GM23248 (cell line): ENCODE measurements around the gene RPL37. TPM values are rescaled to one million over a fixed set of nuclear protein-coding genes. Genes with fewer than 3 reads are reported as not detected.

Experiments
- DNase-seq: peaks from one replicate; pipeline ENCODE4 v3.0.0-alpha.2; 2015
- H2AFZ ChIP-seq: fragments of 200-600 bp; sonication (generic); 2 replicates; pipeline ENCODE4 v1.6.1; 2016; ENCODE audit warnings: antibody characterized with exemption
- H3F3A ChIP-seq: fragments of 200-600 bp; sonication (generic); 2 replicates; pipeline ENCODE4 v1.6.1; 2016; ENCODE audit warnings: mild to moderate bottlenecking, antibody characterized with exemption, mixed run types; ENCODE audit not compliant: insufficient read depth
- H3K27ac ChIP-seq: fragments of 200-600 bp; sonication (generic); 2 replicates; pipeline ENCODE4 v1.5.1; 2016; ENCODE audit warnings: mild to moderate bottlenecking
- H3K27me3 ChIP-seq: fragments of 200-600 bp; sonication (generic); replicated peaks from 2 replicates; pipeline ENCODE4 v1.6.1; 2016; ENCODE audit warnings: mild to moderate bottlenecking; ENCODE audit not compliant: insufficient read depth
- H3K36me3 ChIP-seq: fragments of 200-600 bp; sonication (generic); 2 replicates; pipeline ENCODE4 v1.6.1; 2016; ENCODE audit warnings: low read depth, mild to moderate bottlenecking
- H3K4me1 ChIP-seq: fragments of 200-600 bp; sonication (generic); 2 replicates; pipeline ENCODE4 v1.6.1; 2016; ENCODE audit warnings: mild to moderate bottlenecking; ENCODE audit not compliant: insufficient read depth
- H3K4me2 ChIP-seq: fragments of 200-600 bp; sonication (generic); one replicate; pipeline ENCODE4 v1.6.1; 2016; ENCODE audit warnings: mild to moderate bottlenecking; ENCODE audit not compliant: unreplicated experiment
- H3K4me3 ChIP-seq: fragments of 200-600 bp; sonication (generic); 2 replicates; pipeline ENCODE4 v1.5.1; 2016; ENCODE audit warnings: mild to moderate bottlenecking
- H3K79me2 ChIP-seq: fragments of 200-600 bp; sonication (generic); 2 replicates; pipeline ENCODE4 v1.6.1; 2016; ENCODE audit warnings: mild to moderate bottlenecking; ENCODE audit not compliant: insufficient read depth
- H3K9ac ChIP-seq: fragments of 200-600 bp; sonication (generic); 2 replicates; pipeline ENCODE4 v1.6.1; 2016; ENCODE audit warnings: mild to moderate bottlenecking
- H3K9me2 ChIP-seq: fragments of 200-600 bp; sonication (generic); 2 replicates; pipeline ENCODE4 v1.6.1; 2016; ENCODE audit warnings: mixed run types, mild to moderate bottlenecking, moderate library complexity; ENCODE audit not compliant: insufficient read depth
- H3K9me3 ChIP-seq: fragments of 200-600 bp; sonication (generic); one replicate; pipeline ENCODE4 v1.6.1; 2017; ENCODE audit warnings: low read depth
- H4K20me1 ChIP-seq: fragments of 200-600 bp; sonication (generic); 2 replicates; pipeline ENCODE4 v1.6.0; 2016; ENCODE audit not compliant: insufficient read depth
- EZH2 ChIP-seq: fragments of 200-600 bp; sonication (generic); IDR thresholded peaks from 2 replicates; pipeline ENCODE4 v1.6.1; 2018; ENCODE audit warnings: antibody characterized with exemption, mild to moderate bottlenecking; ENCODE audit not compliant: insufficient read depth, poor library complexity, severe bottlenecking
- EZH2phosphoT487 ChIP-seq: fragments of 200-600 bp; sonication (generic); IDR thresholded peaks from 2 replicates; pipeline ENCODE4 v1.6.1; 2018; ENCODE audit warnings: antibody characterized with exemption, moderate library complexity, mild to moderate bottlenecking, low read depth; ENCODE audit not compliant: insufficient read depth
- WGBS, 2 experiments: methylation state at CpG; one replicate each; pipeline ENCODE4 v1.1.6; 2015 to 2017; ENCODE audit warnings: low lambda C conversion rate in 2 of 2, low coverage in 1 of 2; ENCODE audit errors: missing lambda C conversion rate in 2 of 2; 5-methylcytosine and 5-hydroxymethylcytosine counted together
- in situ Hi-C: fragments of 300-500 bp; cut with MboI; formaldehyde crosslinking; loops from 2 replicates; pipeline ENCODE4 v1.15.0; 2020
- polyA plus RNA-seq: library from polyadenylated mRNA; unstranded; fragments of >200 nt; fragmentation: Nextera tagmentation; extraction: Ambion mirVana; gene quantifications from 2 replicates; pipeline ENCODE4 v1.2.1, GENCODE V29; 2016
- small RNA-seq: library from RNA; depleted of rRNA; stranded (forward); fragments of <200 nt; gene quantifications from one replicate; pipeline ENCODE3, GENCODE V24; 2014; ENCODE audit warnings: low read depth, low replicate concordance
- total RNA-seq: library from RNA; depleted of rRNA; stranded (reverse); fragments of >200 nt; shearing (Covaris generic); gene quantifications from 2 replicates; pipeline ENCODE4 v1.2.3, GENCODE V29; 2014; rRNA removed

The RPL37 gene
- total and polyA plus RNA-seq, 2 experiments from 2014 or later: 33.8 to 731 TPM

DNA sequence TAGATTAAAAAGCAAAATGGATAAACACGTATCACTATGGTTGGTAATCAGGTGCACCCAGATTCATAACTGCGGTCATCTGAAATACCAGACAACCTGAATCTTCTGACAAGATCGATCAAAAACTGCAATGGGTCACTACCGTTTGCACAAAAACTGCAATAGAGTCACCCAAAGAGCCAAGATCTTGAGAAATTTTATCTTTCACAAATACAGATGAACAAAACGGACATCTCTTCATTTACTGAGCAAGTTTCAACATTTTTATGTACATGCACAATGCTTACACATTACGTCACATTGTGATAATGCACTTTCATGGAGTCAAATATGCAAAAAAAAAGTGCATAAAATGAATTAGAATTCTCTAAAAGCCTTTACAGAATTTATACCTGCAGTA lies 55.5 kb downstream of the RPL37 start:
- DNase-seq: no peak
- WGBS, 2 experiments: 84 to 88% methylated on average over 6 of the region's 6 CpGs
- H2AFZ ChIP-seq: no peak overlapping the region
- no peaks in the 10 kb centered on the region for H3K27me3 ChIP-seq
- in situ Hi-C loops: no loop called here
- no peaks in the 10 kb centered on the region for H3K9me3 ChIP-seq
- H3K36me3 ChIP-seq: peaks cover 27% of the 10 kb centered on the region
- H3K4me2 ChIP-seq: no peak overlapping the region
- H3K27ac ChIP-seq: no peak overlapping the region
- peaks cover 34% of the 10 kb centered on the region for H4K20me1 ChIP-seq
- H3K9me2 ChIP-seq: no peaks in the 10 kb centered on the region
- H3K4me3 ChIP-seq: no peak overlapping the region
- peaks cover 24% of the 10 kb centered on the region for H3F3A ChIP-seq
- TF ChIP-seq EZH2phosphoT487 (no peak), EZH2 (no peak)
- peaks cover 28% of the 10 kb centered on the region for H3K4me1 ChIP-seq
- peaks cover 100% of the 10 kb centered on the region for H3K79me2 ChIP-seq
- no peak overlapping the region for H3K9ac ChIP-seq

DNA sequence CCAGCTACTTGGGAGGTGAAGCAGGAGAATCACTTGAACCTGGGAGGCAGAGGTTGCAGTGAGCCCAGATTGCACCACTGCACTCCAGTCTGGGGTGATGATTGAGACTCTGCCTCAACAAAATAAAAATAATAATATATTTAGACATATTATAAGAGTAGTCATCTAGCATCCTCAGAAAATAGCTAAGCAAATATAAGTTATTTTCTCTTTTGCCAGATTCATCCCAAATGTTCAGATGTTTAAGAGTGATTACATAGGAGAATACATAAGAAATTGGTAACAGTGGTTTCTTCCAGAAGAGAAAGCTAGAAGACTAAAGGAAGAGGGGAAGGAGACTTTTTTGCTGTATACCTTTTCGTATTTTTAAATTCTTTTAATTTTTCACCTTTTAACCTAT lies 56.9 kb downstream of the RPL37 start:
- Histone ChIP-seq H2AFZ (no peak overlapping the region), H3K4me2 (no peak overlapping the region), H4K20me1 (peaks cover 24% of the 10 kb centered on the region), H3K9me3 (no peaks in the 10 kb centered on the region), H3K36me3 (peaks cover 37% of the 10 kb centered on the region), H3K4me1 (peaks cover 28% of the 10 kb centered on the region), H3K27ac (no peak overlapping the region), H3K27me3 (no peaks in the 10 kb centered on the region), H3K9ac (no peak overlapping the region), H3K4me3 (no peak overlapping the region), H3F3A (peaks cover 24% of the 10 kb centered on the region), H3K79me2 (peaks cover 99% of the 10 kb centered on the region), H3K9me2 (no peaks in the 10 kb centered on the region)
- 97 to 100% methylated on average over 1 of the region's 1 CpG for WGBS, 2 experiments
- TF ChIP-seq EZH2 (no peak), EZH2phosphoT487 (no peak)
- in situ Hi-C loops: no loop called here
- DNase-seq: no peak

DNA sequence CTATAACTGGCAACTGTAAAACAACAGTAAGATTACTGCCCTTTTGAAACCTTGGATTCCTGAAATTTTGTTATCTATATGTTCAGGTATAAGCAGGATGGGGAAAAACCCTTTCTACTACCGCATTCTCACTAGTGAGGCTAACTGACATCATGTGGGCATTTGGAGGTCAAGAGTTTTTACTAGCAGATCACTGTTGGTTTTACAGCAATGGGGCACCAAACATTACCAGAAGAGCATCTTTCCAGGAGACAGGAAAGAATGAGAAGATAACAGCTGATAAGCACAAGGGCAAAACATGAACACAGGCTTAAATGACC lies 58.4 kb downstream of the RPL37 start:
- Histone ChIP-seq H3K9me3 (no peaks in the 10 kb centered on the region), H3K9me2 (no peaks in the 10 kb centered on the region), H4K20me1 (peaks cover 14% of the 10 kb centered on the region), H3K27me3 (no peaks in the 10 kb centered on the region), H3K9ac (no peak overlapping the region), H3K79me2 (peaks cover 96% of the 10 kb centered on the region), H2AFZ (no peak overlapping the region), H3K27ac (no peak overlapping the region), H3F3A (peaks cover 14% of the 10 kb centered on the region), H3K36me3 (peaks cover 43% of the 10 kb centered on the region), H3K4me2 (no peak overlapping the region), H3K4me3 (no peak overlapping the region), H3K4me1 (peaks cover 18% of the 10 kb centered on the region)
- WGBS, 2 experiments: 100% methylated on average over 1 of the region's 1 CpG
- no peak for DNase-seq
- TF ChIP-seq EZH2 (no peak), EZH2phosphoT487 (no peak)
- in situ Hi-C loops: no loop called here

DNA sequence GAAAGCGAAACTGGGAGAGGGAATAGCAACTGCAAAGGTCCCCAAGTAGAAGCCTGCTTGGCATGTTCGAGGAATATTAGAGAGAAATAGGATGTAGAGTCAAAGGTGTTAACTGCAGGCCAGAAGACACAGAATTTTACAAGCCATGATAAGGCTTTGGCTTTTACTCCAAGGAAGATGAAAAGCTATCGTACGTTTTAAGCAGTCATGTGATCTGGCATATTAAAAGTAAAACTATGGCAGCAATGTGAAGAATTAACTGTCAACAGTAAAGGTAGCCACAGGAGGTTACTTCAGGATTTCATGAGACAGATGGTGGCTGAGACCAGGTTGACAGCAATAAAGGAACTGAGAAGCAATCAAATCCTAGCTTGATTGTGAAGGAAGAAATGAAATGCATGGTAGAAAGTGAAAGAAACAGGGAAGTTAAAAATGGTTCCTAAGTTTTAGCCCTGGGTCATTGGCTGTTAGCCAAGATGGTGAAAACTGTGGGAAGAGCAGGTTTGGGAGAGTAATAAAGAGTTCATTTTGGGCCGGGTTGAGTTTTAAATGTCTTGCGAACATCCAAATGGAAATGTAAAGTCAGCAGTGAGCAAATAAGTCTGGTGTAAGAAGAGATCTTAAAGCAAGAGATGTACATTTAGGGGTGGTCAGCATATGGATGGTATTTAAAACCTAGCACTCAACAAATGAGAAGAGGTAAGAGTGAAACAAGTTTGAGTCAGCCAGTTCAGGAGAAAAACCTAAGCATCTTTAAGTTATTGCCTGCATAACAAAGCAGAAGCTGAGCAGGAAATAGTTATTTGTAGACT lies 59.0 kb downstream of the RPL37 start:
- no peak overlapping the region for H3K9ac ChIP-seq
- H3K27ac ChIP-seq: no peak overlapping the region
- H3K9me2 ChIP-seq: no peaks in the 10 kb centered on the region

More for the DNA sequence above, 59.0 kb downstream of the RPL37 start:
- Histone ChIP-seq H3K4me2 (no peak overlapping the region), H3K4me3 (no peak overlapping the region), H4K20me1 (peaks cover 14% of the 10 kb centered on the region; the same call in 1 of the 2 replicates), H3F3A (peaks cover 8% of the 10 kb centered on the region), H3K27me3 (no peaks in the 10 kb centered on the region), H2AFZ (no peak overlapping the region), H3K9me3 (no peaks in the 10 kb centered on the region), H3K36me3 (peaks cover 49% of the 10 kb centered on the region), H3K79me2 (peaks cover 90% of the 10 kb centered on the region), H3K4me1 (peaks cover 13% of the 10 kb centered on the region)
- 96% methylated on average over 6 of the region's 6 CpGs for WGBS, 2 experiments
- in situ Hi-C loops: no loop called here
- no peak for TF ChIP-seq EZH2phosphoT487
- no peak for TF ChIP-seq EZH2
- DNase-seq: no peak

Small RNA genes lying within 50 kb of the gene (small RNA-seq; reads per million reads assigned to genes)
- gene RF00191 (not detected), gene SNORD72 (85.9 reads per million, percentile 94 among the genes with 10 or more reads in this experiment)

Other genes with a start within 250 kb of the RPL37 start
- gene PTGER4, start 155.3 kb downstream of the RPL37 start, total RNA-seq: 0.13 TPM in 1 of 2 replicates, not detected in the other
- gene PTGER4, start 155.3 kb downstream of the RPL37 start, polyA plus RNA-seq: 0.41 and 0.46 TPM in 2 replicates
- 6.8 and 8.0 TPM in 2 replicates for gene TTC33, start 79.3 kb downstream of the RPL37 start, total RNA-seq
- gene TTC33, start 79.3 kb downstream of the RPL37 start, polyA plus RNA-seq: 9.0 and 9.3 TPM in 2 replicates
- gene PRKAA1, start 36.8 kb downstream of the RPL37 start, total RNA-seq: 74.2 and 77.4 TPM in 2 replicates
- 33.8 and 35.5 TPM in 2 replicates for gene PRKAA1, start 36.8 kb downstream of the RPL37 start, polyA plus RNA-seq
- gene CARD6, start 6.1 kb upstream of the RPL37 start, total RNA-seq: 7.1 and 7.5 TPM in 2 replicates
- gene CARD6, start 6.1 kb upstream of the RPL37 start, polyA plus RNA-seq: 3.9 and 4.4 TPM in 2 replicates
- gene C7, start 74.3 kb upstream of the RPL37 start, total RNA-seq: not detected in 2 replicates
- gene C7, start 74.3 kb upstream of the RPL37 start, polyA plus RNA-seq: not detected in 2 replicates
- gene MROH2B, start 236.1 kb upstream of the RPL37 start, total RNA-seq: not detected in 2 replicates
- not detected in 2 replicates for gene MROH2B, start 236.1 kb upstream of the RPL37 start, polyA plus RNA-seq